ENCODE measurements around the gene PKP3. TPM values are rescaled to one million over a fixed set of nuclear protein-coding genes. Genes with fewer than 3 reads are reported as not detected.

PKP3 gene
- total and polyA plus RNA-seq, 9 of the 15 experiments (the other 6 are each of a cell fraction or from before 2014, with no cell fraction given), result 0.11 to 110 (median 30.7) TPM

DNA sequence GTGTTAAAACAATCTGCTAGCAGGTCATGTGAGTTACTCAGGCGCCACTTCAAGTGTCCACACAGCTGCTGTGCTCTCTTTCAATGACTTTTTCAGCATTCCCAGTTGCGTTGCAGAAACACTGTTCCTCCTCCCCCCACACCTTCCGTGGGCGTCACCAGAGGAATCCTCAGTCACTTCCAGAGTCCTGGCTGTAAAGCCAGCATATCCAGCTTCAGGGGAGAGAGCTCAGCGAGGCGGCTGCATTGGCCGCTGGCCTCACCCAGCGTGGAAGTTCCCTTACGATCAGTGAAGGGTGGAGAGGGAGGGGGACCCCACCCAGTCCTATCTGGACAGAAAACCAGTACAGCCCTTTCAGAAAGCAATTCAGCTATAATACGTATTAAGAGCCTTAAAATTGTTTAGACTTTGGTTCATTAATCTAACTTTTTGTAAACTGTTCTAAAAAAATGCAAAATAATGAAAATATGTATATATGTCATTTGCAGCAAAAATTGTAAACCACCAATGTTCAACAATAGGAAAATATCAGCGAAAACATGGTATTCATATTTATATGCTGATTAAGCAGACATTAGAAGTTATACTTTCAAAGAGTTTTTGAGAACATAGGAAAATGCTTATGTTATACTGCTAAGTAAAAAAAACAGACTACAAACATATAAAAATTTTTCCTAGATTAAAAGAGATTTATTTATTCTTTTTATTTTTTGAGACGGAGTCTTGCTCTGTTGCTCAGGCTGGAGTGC is 50.6 kb downstream of the PKP3 start (continued):
- TF ChIP-seq RAD21 (CRISPR knock-in tag; conservative IDR thresholded peaks at IDR 0.05 in 1 of 2, IDR thresholded peaks at IDR 0.05 in 1 of 2) (no peak), RNF2 (IDR thresholded peaks at IDR 0.05) (no peak), MXI1 (IDR thresholded peaks at IDR 0.05; ENCODE audit: low read depth, low read length) (no peak), CTBP1 (IDR thresholded peaks at IDR 0.05; ENCODE audit: borderline replicate concordance) (no peak), THRAP3 (IDR thresholded peaks at IDR 0.05; ENCODE audit: borderline replicate concordance) (no peak), U2AF1 (optimal IDR thresholded peaks at IDR 0.05; ENCODE audit: low read depth, low read length) (no peak), NFYB (IDR thresholded peaks at IDR 0.05; ENCODE audit: extremely low read depth, insufficient read length) (no peak), CBX5 (IDR thresholded peaks at IDR 0.05; ENCODE audit: borderline replicate concordance, low read depth) (no peak), NCOA4 (IDR thresholded peaks at IDR 0.05; ENCODE audit: partially characterized antibody) (no peak), POLR2H (tag; IDR thresholded peaks at IDR 0.05; ENCODE audit: low read depth) (no peak), ZNF143 (CRISPR knock-in tag; IDR thresholded peaks at IDR 0.05) (no peak), FIP1L1 (IDR thresholded peaks at IDR 0.05; ENCODE audit: low read depth, low read length, poor library complexity, severe bottlenecking) (no peak), ZBTB11 (CRISPR knock-in tag; IDR thresholded peaks at IDR 0.05) (no peak), PRPF4 (IDR thresholded peaks at IDR 0.05; ENCODE audit: insufficient read depth, low read depth, low read length, poor library complexity, severe bottlenecking) (no peak), ERF (CRISPR knock-in tag; IDR thresholded peaks at IDR 0.05) (no peak), CXXC5 (CRISPR knock-in tag; IDR thresholded peaks at IDR 0.05) (0 out of 2 replicates have a peak, but pooled peaks have one; percentile 15)
- TF ChIP-seq, protein P1, sequence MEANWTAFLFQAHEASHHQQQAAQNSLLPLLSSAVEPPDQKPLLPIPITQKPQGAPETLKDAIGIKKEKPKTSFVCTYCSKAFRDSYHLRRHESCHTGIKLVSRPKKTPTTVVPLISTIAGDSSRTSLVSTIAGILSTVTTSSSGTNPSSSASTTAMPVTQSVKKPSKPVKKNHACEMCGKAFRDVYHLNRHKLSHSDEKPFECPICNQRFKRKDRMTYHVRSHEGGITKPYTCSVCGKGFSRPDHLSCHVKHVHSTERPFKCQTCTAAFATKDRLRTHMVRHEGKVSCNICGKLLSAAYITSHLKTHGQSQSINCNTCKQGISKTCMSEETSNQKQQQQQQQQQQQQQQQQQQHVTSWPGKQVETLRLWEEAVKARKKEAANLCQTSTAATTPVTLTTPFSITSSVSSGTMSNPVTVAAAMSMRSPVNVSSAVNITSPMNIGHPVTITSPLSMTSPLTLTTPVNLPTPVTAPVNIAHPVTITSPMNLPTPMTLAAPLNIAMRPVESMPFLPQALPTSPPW (CRISPR knock-in tag; IDR thresholded peaks at IDR 0.05), result peak; percentile 82

Measured in K562 (cell line).